Liver (tissue), 9 donors: ENCODE measurements around the gene SUSD4. TPM values are rescaled to one million over a fixed set of nuclear protein-coding genes. Genes with fewer than 3 reads are reported as not detected.

Source experiments
- DNase-seq: peaks from one replicate; pipeline ENCODE4 v3.0.0-alpha.2; 2017; ENCODE audit warnings: low spot score
- H3K27ac ChIP-seq, 2 donors: one replicate each; pipeline ENCODE4 v1.7.0; 2013; ENCODE audit warnings: inconsistent platforms in 2 of 2, low read length in 2 of 2, control low read depth in 1 of 2, low read depth in 1 of 2, mild to moderate bottlenecking in 1 of 2
- H3K27me3 ChIP-seq, 4 donors: one replicate each; pipeline versions ENCODE4 v1.6.1 to v1.7.0; 2013; ENCODE audit warnings: low read length in 3 of 4, inconsistent platforms in 1 of 4, mild to moderate bottlenecking in 1 of 4, moderate library complexity in 1 of 4; ENCODE audit not compliant: control insufficient read depth in 4 of 4, insufficient read depth in 4 of 4
- H3K36me3 ChIP-seq, 4 donors: one replicate each; pipeline versions ENCODE4 v1.6.1 to v1.7.0; 2013; ENCODE audit warnings: low read length in 3 of 4, mild to moderate bottlenecking in 3 of 4, low read depth in 1 of 4, moderate library complexity in 1 of 4; ENCODE audit not compliant: control insufficient read depth in 4 of 4, insufficient read depth in 3 of 4
- H3K4me1 ChIP-seq, 4 donors: one replicate each; pipeline versions ENCODE4 v1.6.1 to v1.7.0; 2013; ENCODE audit warnings: low read length in 3 of 4, mild to moderate bottlenecking in 3 of 4, moderate library complexity in 1 of 4; ENCODE audit not compliant: control insufficient read depth in 4 of 4, insufficient read depth in 4 of 4
- H3K4me3 ChIP-seq, 3 donors: one replicate each; pipeline versions ENCODE4 v1.6.1 to v1.7.0; 2013; ENCODE audit warnings: low read length in 3 of 3, control low read depth in 1 of 3, low read depth in 1 of 3, mild to moderate bottlenecking in 1 of 3
- H3K9ac ChIP-seq, 2 donors: one replicate each; pipeline ENCODE4 v1.7.0; 2013; ENCODE audit warnings: low read length in 2 of 2, mild to moderate bottlenecking in 2 of 2, moderate library complexity in 2 of 2, control low read depth in 1 of 2, low read depth in 1 of 2
- H3K9me3 ChIP-seq, 4 donors: one replicate each; pipeline versions ENCODE4 v1.6.1 to v1.7.0; 2013; ENCODE audit warnings: low read length in 3 of 4; ENCODE audit not compliant: control insufficient read depth in 4 of 4
- EGR1 ChIP-seq, 2 donors: IDR thresholded peaks; 2 replicates each; pipeline ENCODE4 v1.6.1; 2016 to 2018; ENCODE audit warnings: antibody characterized with exemption in 2 of 2, low read depth in 2 of 2
- FOXA1 ChIP-seq: IDR thresholded peaks from 2 replicates; pipeline ENCODE4 v1.6.1; 2016; ENCODE audit warnings: antibody characterized with exemption
- FOXA2 ChIP-seq: IDR thresholded peaks from 2 replicates; pipeline ENCODE4 v1.6.1; 2016; ENCODE audit warnings: antibody characterized with exemption
- HNF4A ChIP-seq, 2 donors: conservative IDR thresholded peaks; 2 replicates each; pipeline ENCODE4 v1.6.1; 2016; ENCODE audit warnings: antibody characterized with exemption in 2 of 2, mild to moderate bottlenecking in 2 of 2
- HNF4G ChIP-seq: IDR thresholded peaks from 2 replicates; pipeline ENCODE4 v1.6.1; 2016; ENCODE audit warnings: antibody characterized with exemption
- JUND ChIP-seq, 2 donors: IDR thresholded peaks; 2 replicates each; pipeline ENCODE4 v1.6.1; 2016; ENCODE audit warnings: antibody characterized with exemption in 2 of 2
- NR2F2 ChIP-seq: IDR thresholded peaks from 2 replicates; pipeline ENCODE4 v1.6.1; 2016; ENCODE audit warnings: antibody characterized with exemption
- RXRA ChIP-seq, 2 donors: IDR thresholded peaks; 2 replicates each; pipeline ENCODE4 v1.6.1; 2017 to 2018; ENCODE audit warnings: antibody characterized with exemption in 2 of 2, mild to moderate bottlenecking in 1 of 2
- SP1 ChIP-seq: IDR thresholded peaks from 2 replicates; pipeline ENCODE4 v1.6.1; 2018; ENCODE audit warnings: antibody characterized with exemption, mild to moderate bottlenecking
- YY1 ChIP-seq: IDR thresholded peaks from 2 replicates; pipeline ENCODE4 v1.6.1; 2016; ENCODE audit warnings: antibody characterized with exemption, mild to moderate bottlenecking
- WGBS: extraction: QIAGEN DNeasy Blood & Tissue Kit; methylation state at CpG from one replicate; pipeline ENCODE4 v1.1.7; 2013; 5-methylcytosine and 5-hydroxymethylcytosine counted together
- polyA plus RNA-seq, 2 donors: library from polyadenylated mRNA; stranded (reverse) in 1 of 2; unstranded in 1 of 2; fragments of 200-250 nt in 1 of 2; fragments of >200 nt in 1 of 2; fragmentation: Nextera tagmentation in 1 of 2; extraction: Ambion mirVana in 1 of 2; gene quantifications; one replicate each; pipeline versions ENCODE4 v1.2.1 to v1.2.3, GENCODE V29; 2013 to 2015
- total RNA-seq, 2 donors: library from RNA; depleted of rRNA; stranded (reverse); fragments of >200 nt; gene quantifications; one replicate each; pipeline ENCODE4 v1.2.3, GENCODE V29; 2014
- TF ChIP-seq, protein P1 (sequence below): IDR thresholded peaks from 2 replicates; pipeline ENCODE4 v1.6.1; 2016; ENCODE audit warnings: antibody characterized with exemption, mild to moderate bottlenecking
- TF ChIP-seq, protein P2 (sequence below): fragments of 150-350 bp; IDR thresholded peaks from 2 replicates; pipeline ENCODE4 v1.5.1; 2017; ENCODE audit warnings: improper control_type of control experiment, low read depth, low read length; ENCODE audit not compliant: missing input control
- TF ChIP-seq, protein P3 (sequence below): IDR thresholded peaks from 2 replicates; pipeline ENCODE4 v1.6.1; 2016; ENCODE audit warnings: antibody characterized with exemption
- TF ChIP-seq, protein P4 (sequence below): IDR thresholded peaks from 2 replicates; pipeline ENCODE4 v1.6.1; 2016; ENCODE audit warnings: antibody characterized with exemption
- donor health status: healthy.
- donor health status: healthy.
- donor health status: healthy.
- donor health status: healthy.
- donor health status: healthy.

Gene SUSD4
- total and polyA plus RNA-seq, 4 donors = 1.1 to 3.8 (median 1.8) TPM

DNA sequence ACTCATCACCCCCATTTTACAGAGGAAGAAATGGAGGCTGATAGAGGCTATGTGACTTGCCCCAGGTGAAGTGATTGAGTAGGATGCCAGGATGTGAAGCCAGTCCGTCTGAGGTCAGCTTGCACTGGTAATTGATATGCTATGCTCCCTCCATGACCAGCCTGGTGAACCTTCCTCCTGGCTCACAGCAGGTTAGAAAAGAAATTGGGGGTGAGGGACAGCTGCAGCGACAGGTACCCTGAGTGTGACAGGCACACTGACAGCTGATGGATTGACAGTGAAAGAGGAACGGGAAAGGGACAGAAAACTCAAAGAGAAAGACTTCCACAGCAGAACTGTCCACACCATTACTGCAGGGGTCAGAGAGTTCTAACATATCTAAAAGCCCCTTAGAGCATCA lies 102.1 kb downstream of the SUSD4 start:
- Histone ChIP-seq H3K4me1 (no peaks in the 10 kb centered on the region), H3K9ac (no peak overlapping the region), H3K36me3 (no peaks in the 10 kb centered on the region), H3K27ac (no peak overlapping the region), H3K27me3 (no peaks in the 10 kb centered on the region), H3K4me3 (no peak overlapping the region), H3K9me3 (no peaks in the 10 kb centered on the region)
- TF ChIP-seq YY1 = no peak
- TF ChIP-seq, protein P1, sequence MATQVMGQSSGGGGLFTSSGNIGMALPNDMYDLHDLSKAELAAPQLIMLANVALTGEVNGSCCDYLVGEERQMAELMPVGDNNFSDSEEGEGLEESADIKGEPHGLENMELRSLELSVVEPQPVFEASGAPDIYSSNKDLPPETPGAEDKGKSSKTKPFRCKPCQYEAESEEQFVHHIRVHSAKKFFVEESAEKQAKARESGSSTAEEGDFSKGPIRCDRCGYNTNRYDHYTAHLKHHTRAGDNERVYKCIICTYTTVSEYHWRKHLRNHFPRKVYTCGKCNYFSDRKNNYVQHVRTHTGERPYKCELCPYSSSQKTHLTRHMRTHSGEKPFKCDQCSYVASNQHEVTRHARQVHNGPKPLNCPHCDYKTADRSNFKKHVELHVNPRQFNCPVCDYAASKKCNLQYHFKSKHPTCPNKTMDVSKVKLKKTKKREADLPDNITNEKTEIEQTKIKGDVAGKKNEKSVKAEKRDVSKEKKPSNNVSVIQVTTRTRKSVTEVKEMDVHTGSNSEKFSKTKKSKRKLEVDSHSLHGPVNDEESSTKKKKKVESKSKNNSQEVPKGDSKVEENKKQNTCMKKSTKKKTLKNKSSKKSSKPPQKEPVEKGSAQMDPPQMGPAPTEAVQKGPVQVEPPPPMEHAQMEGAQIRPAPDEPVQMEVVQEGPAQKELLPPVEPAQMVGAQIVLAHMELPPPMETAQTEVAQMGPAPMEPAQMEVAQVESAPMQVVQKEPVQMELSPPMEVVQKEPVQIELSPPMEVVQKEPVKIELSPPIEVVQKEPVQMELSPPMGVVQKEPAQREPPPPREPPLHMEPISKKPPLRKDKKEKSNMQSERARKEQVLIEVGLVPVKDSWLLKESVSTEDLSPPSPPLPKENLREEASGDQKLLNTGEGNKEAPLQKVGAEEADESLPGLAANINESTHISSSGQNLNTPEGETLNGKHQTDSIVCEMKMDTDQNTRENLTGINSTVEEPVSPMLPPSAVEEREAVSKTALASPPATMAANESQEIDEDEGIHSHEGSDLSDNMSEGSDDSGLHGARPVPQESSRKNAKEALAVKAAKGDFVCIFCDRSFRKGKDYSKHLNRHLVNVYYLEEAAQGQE = no peak
- no peak for TF ChIP-seq EGR1 (IDR thresholded peaks at IDR 0.05; ENCODE audit: low read depth in 2 of 2)
- TF ChIP-seq, protein P2, sequence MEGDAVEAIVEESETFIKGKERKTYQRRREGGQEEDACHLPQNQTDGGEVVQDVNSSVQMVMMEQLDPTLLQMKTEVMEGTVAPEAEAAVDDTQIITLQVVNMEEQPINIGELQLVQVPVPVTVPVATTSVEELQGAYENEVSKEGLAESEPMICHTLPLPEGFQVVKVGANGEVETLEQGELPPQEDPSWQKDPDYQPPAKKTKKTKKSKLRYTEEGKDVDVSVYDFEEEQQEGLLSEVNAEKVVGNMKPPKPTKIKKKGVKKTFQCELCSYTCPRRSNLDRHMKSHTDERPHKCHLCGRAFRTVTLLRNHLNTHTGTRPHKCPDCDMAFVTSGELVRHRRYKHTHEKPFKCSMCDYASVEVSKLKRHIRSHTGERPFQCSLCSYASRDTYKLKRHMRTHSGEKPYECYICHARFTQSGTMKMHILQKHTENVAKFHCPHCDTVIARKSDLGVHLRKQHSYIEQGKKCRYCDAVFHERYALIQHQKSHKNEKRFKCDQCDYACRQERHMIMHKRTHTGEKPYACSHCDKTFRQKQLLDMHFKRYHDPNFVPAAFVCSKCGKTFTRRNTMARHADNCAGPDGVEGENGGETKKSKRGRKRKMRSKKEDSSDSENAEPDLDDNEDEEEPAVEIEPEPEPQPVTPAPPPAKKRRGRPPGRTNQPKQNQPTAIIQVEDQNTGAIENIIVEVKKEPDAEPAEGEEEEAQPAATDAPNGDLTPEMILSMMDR = no peak
- TF ChIP-seq HNF4G = no peak
- no peak for TF ChIP-seq JUND (IDR thresholded peaks at IDR 0.05)
- no peak for TF ChIP-seq NR2F2
- no peak for TF ChIP-seq FOXA2
- TF ChIP-seq RXRA (IDR thresholded peaks at IDR 0.05) = no peak
- no peak for TF ChIP-seq FOXA1
- no peak for TF ChIP-seq SP1
- no peak for TF ChIP-seq HNF4A (conservative IDR thresholded peaks at IDR 0.05)
- TF ChIP-seq, protein P3, sequence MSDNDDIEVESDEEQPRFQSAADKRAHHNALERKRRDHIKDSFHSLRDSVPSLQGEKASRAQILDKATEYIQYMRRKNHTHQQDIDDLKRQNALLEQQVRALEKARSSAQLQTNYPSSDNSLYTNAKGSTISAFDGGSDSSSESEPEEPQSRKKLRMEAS = no peak
- no peak for DNase-seq
- 88% methylated on average over 3 of the region's 3 CpGs for WGBS

DNA sequence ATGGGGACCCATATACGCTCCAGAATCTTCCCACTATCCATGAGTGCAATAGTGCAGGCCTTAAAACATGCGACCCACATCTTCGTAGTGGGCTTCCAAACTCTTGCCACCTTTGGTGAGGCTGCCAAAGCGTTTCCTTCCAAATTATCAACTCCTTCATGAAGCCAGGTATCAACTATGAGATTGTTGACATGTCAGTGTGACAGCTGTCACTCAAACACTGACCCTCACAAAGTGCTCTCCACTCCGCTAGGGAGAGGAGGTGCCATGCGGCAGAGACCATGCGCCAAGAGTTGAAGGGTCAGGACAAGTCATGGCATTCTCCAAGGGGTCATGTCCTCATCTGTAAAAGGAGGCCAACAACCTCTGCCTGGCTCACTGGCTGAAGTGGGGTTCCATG lies 103.3 kb downstream of the SUSD4 start:
- Histone ChIP-seq H3K36me3 (no peaks in the 10 kb centered on the region), H3K9me3 (no peaks in the 10 kb centered on the region), H3K27me3 (no peaks in the 10 kb centered on the region), H3K4me3 (no peak overlapping the region), H3K4me1 (no peaks in the 10 kb centered on the region), H3K27ac (no peak overlapping the region), H3K9ac (no peak overlapping the region)
- DNase-seq = no peak
- 88% methylated on average over 7 of the region's 7 CpGs for WGBS
- no peak for TF ChIP-seq YY1

DNA sequence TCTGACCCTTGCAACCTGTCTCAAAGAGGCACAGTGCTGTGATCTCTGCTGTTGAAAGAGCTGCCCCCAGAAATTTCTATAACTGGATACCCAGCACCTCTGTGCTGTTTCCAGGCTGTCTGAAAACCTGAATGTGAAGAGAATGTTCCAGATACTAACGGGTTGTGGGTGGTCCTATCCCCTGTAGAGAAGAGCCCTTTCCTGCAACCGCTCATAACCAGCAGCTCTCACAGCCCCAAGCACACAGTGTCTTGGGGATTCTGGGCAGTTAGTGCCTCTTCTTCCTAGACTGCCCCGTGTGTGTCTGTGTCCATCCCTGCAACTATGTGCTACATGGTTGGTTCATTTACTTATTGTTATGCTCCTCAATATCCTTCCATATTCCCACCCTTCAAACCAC lies 104.5 kb downstream of the SUSD4 start:
- WGBS = 94% methylated on average over 3 of the region's 3 CpGs
- no peak overlapping the region for H3K4me3 ChIP-seq
- no peak for TF ChIP-seq RXRA (IDR thresholded peaks at IDR 0.05)
- no peak for TF ChIP-seq HNF4A (conservative IDR thresholded peaks at IDR 0.05)
- no peak for TF ChIP-seq JUND (IDR thresholded peaks at IDR 0.05)
- TF ChIP-seq NR2F2 = no peak
- TF ChIP-seq, protein P1 = no peak
- TF ChIP-seq FOXA1 = no peak
- no peak for TF ChIP-seq EGR1 (IDR thresholded peaks at IDR 0.05; ENCODE audit: low read depth in 2 of 2)
- TF ChIP-seq HNF4G = no peak
- TF ChIP-seq, protein P4, sequence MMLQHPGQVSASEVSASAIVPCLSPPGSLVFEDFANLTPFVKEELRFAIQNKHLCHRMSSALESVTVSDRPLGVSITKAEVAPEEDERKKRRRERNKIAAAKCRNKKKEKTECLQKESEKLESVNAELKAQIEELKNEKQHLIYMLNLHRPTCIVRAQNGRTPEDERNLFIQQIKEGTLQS = no peak
- TF ChIP-seq, protein P2 = no peak
- TF ChIP-seq, protein P3 = no peak

More for the DNA sequence above, 104.5 kb downstream of the SUSD4 start:
- H3K27ac ChIP-seq = no peak overlapping the region
- H3K9ac ChIP-seq = no peak overlapping the region
- no peak for DNase-seq
- H3K9me3 ChIP-seq = no peaks in the 10 kb centered on the region
- H3K27me3 ChIP-seq = no peaks in the 10 kb centered on the region
- no peaks in the 10 kb centered on the region for H3K4me1 ChIP-seq
- H3K36me3 ChIP-seq = no peaks in the 10 kb centered on the region
